ENCODE results near the gene CLSTN2. TPM values are rescaled to one million over a fixed set of nuclear protein-coding genes. Genes with fewer than 3 reads are reported as not detected.

Gene CLSTN2
- total and polyA plus RNA-seq, 8 donors = 0.31 to 1.1 (median 0.61) TPM

DNA sequence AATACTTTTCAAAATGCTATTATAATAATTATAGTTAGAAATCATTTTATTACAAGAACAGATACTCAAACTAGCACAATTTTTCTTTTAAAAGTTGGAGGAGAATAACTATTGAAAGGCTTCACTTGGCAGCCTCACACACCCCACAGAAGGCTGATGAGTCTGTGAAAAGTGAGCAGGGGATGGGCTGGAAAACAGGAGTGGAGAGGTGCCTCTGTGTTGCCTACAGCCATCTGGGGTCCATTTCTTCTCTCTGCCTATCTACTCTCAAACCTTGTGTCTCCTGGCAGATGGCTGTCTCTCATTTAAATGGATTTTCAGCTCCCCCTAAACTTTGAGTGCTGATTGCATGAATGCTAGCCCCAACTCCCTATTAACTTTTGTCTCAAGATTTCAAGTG, 230.8 kb downstream of the CLSTN2 start:
- Histone ChIP-seq H3K27ac (no peak overlapping the region), H3K4me3 (no peak overlapping the region), H3K27me3 (no peaks in the 10 kb centered on the region), H3K9me3 (peaks cover 0 to 3% of the 10 kb centered on the region in 2 donors), H3K36me3 (no peaks in the 10 kb centered on the region), H3K4me1 (no peaks in the 10 kb centered on the region)
- TF ChIP-seq, protein P1, sequence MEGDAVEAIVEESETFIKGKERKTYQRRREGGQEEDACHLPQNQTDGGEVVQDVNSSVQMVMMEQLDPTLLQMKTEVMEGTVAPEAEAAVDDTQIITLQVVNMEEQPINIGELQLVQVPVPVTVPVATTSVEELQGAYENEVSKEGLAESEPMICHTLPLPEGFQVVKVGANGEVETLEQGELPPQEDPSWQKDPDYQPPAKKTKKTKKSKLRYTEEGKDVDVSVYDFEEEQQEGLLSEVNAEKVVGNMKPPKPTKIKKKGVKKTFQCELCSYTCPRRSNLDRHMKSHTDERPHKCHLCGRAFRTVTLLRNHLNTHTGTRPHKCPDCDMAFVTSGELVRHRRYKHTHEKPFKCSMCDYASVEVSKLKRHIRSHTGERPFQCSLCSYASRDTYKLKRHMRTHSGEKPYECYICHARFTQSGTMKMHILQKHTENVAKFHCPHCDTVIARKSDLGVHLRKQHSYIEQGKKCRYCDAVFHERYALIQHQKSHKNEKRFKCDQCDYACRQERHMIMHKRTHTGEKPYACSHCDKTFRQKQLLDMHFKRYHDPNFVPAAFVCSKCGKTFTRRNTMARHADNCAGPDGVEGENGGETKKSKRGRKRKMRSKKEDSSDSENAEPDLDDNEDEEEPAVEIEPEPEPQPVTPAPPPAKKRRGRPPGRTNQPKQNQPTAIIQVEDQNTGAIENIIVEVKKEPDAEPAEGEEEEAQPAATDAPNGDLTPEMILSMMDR (IDR thresholded peaks at IDR 0.05) = no peak
- DNase-seq = no peak
- intact Hi-C loops (cut with DNase I) = no loop called here
- ATAC-seq = no peak

DNA sequence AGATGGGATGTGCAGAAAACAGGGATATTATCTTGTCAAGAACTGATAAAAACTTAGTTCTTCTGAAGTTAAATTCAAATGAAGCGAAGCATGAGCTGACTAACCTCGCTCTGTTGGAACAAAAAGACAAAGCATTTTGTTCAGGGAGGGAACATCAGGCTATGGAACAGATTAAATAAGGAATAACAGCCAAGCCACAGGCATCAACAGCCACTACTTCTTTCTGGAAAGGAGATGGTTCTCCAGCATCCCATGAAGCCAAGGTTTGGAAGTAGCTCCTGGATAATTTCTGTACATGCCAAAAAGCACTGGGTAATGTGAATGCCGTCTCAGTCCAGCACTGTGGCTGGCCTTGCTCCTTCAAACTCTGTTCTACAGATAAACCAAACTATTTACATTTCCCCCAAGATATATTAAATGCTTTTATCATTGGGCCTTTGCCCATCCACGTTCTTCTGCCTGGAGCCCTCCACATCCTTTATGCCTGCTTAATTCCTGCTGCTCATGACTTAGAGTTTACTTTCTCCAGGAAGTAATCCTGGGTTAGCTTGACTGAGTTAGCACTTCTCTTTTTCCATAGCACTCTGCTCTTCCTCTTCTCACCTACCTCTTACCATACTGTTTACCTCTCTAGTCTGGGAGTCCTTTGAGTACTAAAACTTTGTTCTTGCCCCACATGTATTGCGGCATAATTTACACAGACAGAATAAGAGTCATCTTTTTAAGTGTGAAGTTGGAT, 232.0 kb downstream of the CLSTN2 start:
- ATAC-seq (peak; percentile 45), DNase-seq (no peak)
- intact Hi-C loops (cut with DNase I) = no loop called here
- Histone ChIP-seq H3K9me3 (peaks cover 0 to 3% of the 10 kb centered on the region in 2 donors), H3K36me3 (no peaks in the 10 kb centered on the region), H3K4me1 (no peaks in the 10 kb centered on the region), H3K27ac (no peak overlapping the region), H3K27me3 (no peaks in the 10 kb centered on the region), H3K4me3 (no peak overlapping the region)
- TF ChIP-seq, protein P1 (IDR thresholded peaks at IDR 0.05) = no peak

DNA sequence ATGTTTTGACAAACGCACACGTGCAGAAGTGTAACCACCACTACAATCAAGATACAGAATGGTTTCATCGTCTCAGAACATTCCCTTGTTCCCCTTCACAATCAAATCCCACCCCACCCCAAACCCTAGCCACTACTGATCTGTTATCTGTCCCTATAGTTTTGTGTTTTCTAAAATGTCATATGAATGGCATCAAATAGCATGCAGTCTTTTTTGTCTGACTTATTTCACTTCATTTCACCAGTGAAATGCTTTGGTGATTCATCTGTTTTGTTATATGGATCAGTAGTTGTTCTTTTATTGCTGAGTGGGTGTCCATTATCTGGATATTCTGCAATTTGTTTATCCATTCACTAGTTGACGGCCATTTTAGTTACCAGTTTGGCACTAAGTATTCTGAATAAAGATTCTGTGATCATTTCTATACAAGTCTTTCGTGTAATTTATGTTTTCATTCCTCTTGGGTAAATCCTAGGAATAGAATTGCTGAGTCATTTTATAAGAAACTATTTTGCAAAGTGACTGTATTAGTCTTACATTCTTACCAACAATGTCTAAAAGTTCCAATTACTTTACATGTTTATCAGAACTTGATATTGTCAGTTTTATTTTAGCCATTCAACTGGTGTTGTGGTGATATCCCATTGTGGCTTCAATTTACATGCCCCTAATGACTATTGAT, 232.8 kb downstream of the CLSTN2 start:
- DNase-seq = no peak
- Histone ChIP-seq H3K27me3 (no peaks in the 10 kb centered on the region), H3K36me3 (no peaks in the 10 kb centered on the region), H3K9me3 (peaks cover 0 to 3% of the 10 kb centered on the region in 2 donors), H3K27ac (no peak overlapping the region), H3K4me1 (no peaks in the 10 kb centered on the region), H3K4me3 (no peak overlapping the region)
- intact Hi-C loops (cut with DNase I) = no loop called here
- TF ChIP-seq, protein P1 (IDR thresholded peaks at IDR 0.05) = no peak
- no peak for ATAC-seq

DNA sequence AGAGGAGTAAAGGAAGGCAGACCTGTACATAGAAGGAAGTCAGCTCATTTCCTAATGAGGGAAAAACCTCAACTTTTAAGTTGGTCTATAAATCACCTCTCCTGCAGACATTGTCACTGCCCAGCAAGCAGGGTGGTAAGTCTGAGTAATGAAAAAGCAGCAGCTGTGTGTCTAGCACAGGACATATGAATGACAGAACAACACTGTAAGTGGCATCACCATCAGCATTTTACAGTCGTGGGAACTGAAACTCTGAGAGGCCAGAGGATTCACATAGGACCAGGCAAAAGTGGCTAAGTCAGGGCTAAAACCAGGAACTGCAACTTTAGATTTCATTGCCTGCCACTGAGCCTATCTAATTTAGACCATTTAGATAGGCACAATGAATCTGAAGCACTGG, 235.6 kb downstream of the CLSTN2 start:
- no peak for ATAC-seq
- H3K9me3 ChIP-seq = peaks cover 0 to 3% of the 10 kb centered on the region in 2 donors
- intact Hi-C loops (cut with DNase I) = no loop called here

DNA sequence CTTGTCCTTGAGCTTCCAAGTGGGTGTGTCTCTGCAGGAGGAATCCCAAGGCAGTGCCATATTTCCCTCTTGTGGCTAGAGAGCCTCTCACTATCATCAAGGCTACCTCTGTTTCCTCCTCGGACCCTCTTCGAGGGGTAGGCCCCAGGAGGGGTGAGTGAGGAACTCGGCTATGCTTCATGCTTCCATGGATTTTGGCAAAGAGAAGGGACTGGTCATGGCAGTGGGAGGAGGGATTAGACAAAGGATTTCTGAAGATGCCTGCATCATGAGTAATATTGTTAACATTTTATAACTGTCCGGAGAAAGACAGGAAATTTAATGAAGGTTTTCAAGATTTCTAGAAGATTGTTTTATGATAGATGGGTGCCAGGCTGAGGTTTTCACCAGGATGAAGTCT, 241.5 kb downstream of the CLSTN2 start:
- TF ChIP-seq, protein P1 (IDR thresholded peaks at IDR 0.05) = no peak
- no peaks in the 10 kb centered on the region for H3K27me3 ChIP-seq
- no peaks in the 10 kb centered on the region for H3K4me1 ChIP-seq
- no peaks in the 10 kb centered on the region for H3K9me3 ChIP-seq
- no peak overlapping the region for H3K27ac ChIP-seq
- no peaks in the 10 kb centered on the region for H3K36me3 ChIP-seq
- ATAC-seq (no peak), DNase-seq (no peak)
- H3K4me3 ChIP-seq = no peak overlapping the region
- intact Hi-C loops (cut with DNase I) = no loop called here

More for the DNA sequence above, 235.6 kb downstream of the CLSTN2 start:
- H3K27ac ChIP-seq = no peak overlapping the region
- TF ChIP-seq, protein P1 (IDR thresholded peaks at IDR 0.05) = no peak
- no peaks in the 10 kb centered on the region for H3K27me3 ChIP-seq
- no peak overlapping the region for H3K4me3 ChIP-seq
- DNase-seq = no peak
- no peaks in the 10 kb centered on the region for H3K4me1 ChIP-seq
- no peaks in the 10 kb centered on the region for H3K36me3 ChIP-seq
